ENCODE data around the gene FBXL7. TPM values are rescaled to one million over a fixed set of nuclear protein-coding genes. Genes with fewer than 3 reads are reported as not detected.

FBXL7 gene
- total and polyA plus RNA-seq, 2 of the 8 experiments (the other 6 are each of a cell fraction or from before 2014, with no cell fraction given), result 17.7 to 17.8 TPM

DNA sequence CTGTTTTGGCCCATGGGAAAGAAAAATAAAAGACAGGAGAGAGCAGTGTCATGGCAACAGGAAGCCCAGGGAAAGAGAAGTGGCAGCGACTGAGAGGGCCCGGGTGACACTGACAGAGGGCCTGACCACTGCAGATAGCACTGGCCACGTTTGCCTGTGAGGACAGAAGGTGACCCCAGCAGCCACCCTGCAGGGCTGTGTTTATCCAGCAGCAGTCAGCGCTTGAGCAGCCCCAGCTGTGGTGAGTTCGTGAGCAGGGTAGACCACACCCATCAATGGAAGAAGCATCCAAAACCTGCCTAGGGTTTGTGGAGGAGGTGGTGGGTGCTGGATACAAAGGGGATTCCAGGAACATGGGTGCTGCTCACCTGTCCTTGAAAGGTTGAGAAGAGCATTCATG is 457.1 kb downstream of the FBXL7 start:
- Histone ChIP-seq H3K4me3 (ENCODE audit: extremely low read depth in 1 of 4, insufficient read depth in 2 of 4, low read depth in 3 of 4, low read length in 4 of 4) (no peak overlapping the region), H2BK120ac (replicated peaks; ENCODE audit: low read depth, low read length) (no peak overlapping the region), H4K5ac (ENCODE audit: insufficient read length, low read depth, low read length) (no peak overlapping the region), H3K14ac (ENCODE audit: insufficient read length) (no peak overlapping the region), H3K18ac (ENCODE audit: extremely low read depth, low read length) (no peak overlapping the region), H2BK12ac (ENCODE audit: low read depth, low read length) (no peak overlapping the region), H2BK15ac (ENCODE audit: low read length) (no peak overlapping the region), H3K79me2 (ENCODE audit: control insufficient read depth in 1 of 2, insufficient read depth in 2 of 2, low read length in 2 of 2) (no peaks in the 10 kb centered on the region), H2BK5ac (ENCODE audit: low read depth, low read length) (no peak overlapping the region), H2BK20ac (ENCODE audit: low read length) (no peak overlapping the region), H4K20me1 (replicated peaks in 1 of 2; ENCODE audit: control insufficient read depth in 1 of 2, insufficient read depth in 2 of 2, low read length in 2 of 2) (no peaks in the 10 kb centered on the region), H3K56ac (replicated peaks; ENCODE audit: insufficient read length, low read depth, low read length) (no peak overlapping the region), H2AK5ac (ENCODE audit: low read depth, low read length) (no peak overlapping the region), H3K9me3 (ENCODE audit: insufficient read depth in 2 of 2, low read depth in 1 of 2, low read length in 1 of 2) (no peaks in the 10 kb centered on the region), H4K8ac (ENCODE audit: extremely low read depth, insufficient read depth, low read length) (no peak overlapping the region), H3K4ac (replicated peaks; ENCODE audit: insufficient read length, low read depth, low read length) (no peak overlapping the region), H4K91ac (replicated peaks; ENCODE audit: insufficient read length, low read length) (no peak overlapping the region), H3K23me2 (ENCODE audit: low read depth, low read length) (no peaks in the 10 kb centered on the region), H3K9ac (replicated peaks in 1 of 4; ENCODE audit: extremely low read depth in 1 of 4, low read depth in 3 of 4, low read length in 3 of 4) (no peak overlapping the region), H3K4me2 (ENCODE audit: insufficient read depth in 1 of 2, low read depth in 2 of 2, low read length in 2 of 2) (no peak overlapping the region), H2AFZ (ENCODE audit: low read length) (no peak overlapping the region), H3K23ac (ENCODE audit: insufficient read length) (no peak overlapping the region), H3K79me1 (ENCODE audit: low read depth, low read length) (no peaks in the 10 kb centered on the region), H3K27me3 (replicated peaks in 1 of 4; ENCODE audit: control insufficient read depth in 3 of 4, extremely low read depth in 1 of 4, insufficient read depth in 3 of 4, low read length in 3 of 4) (no peaks in the 10 kb centered on the region), H3K36me3 (ENCODE audit: control insufficient read depth in 2 of 4, insufficient read depth in 4 of 4, low read length in 3 of 4) (no peaks in the 10 kb centered on the region), H3K27ac (ENCODE audit: low read depth, low read length) (no peak overlapping the region), H3K4me1 (replicated peaks in 1 of 4; ENCODE audit: control insufficient read depth in 3 of 4, insufficient read depth in 4 of 4, low read length in 3 of 4) (no peaks in the 10 kb centered on the region)
- CTCF ChIA-PET (ENCODE audit: partially characterized antibody), result no interaction called here
- DNase-seq (ENCODE audit: low read depth in 1 of 2, low spot score in 2 of 2) (no peak), FAIRE-seq (no peak)
- POLR2A ChIA-PET (ENCODE audit: partially characterized antibody), result no interaction called here
- WGBS, 2 experiments (ENCODE audit: extremely low coverage in 1 of 2, insufficient coverage in 1 of 2, insufficient read length in 1 of 2, insufficient replicate concordance in 2 of 2, low coverage in 1 of 2, low lambda C conversion rate in 2 of 2, missing lambda C conversion rate in 1 of 2), result 84% methylated on average over 5 of the region's 5 CpGs; no CpG with 5 or more reads in 1 of the 2 experiments
- TF ChIP-seq CBX8 (IDR thresholded peaks at IDR 0.05; ENCODE audit: borderline replicate concordance, low read depth, low read length) (no peak), CBX5 (IDR thresholded peaks at IDR 0.05; ENCODE audit: low read depth, low read length) (no peak), SUZ12 (IDR thresholded peaks at IDR 0.05; ENCODE audit: low read length) (no peak), TCF12 (IDR thresholded peaks at IDR 0.05; ENCODE audit: low read depth, low read length) (no peak), EP300 (IDR thresholded peaks at IDR 0.05; ENCODE audit: borderline replicate concordance in 1 of 2, low read depth in 2 of 2, low read length in 2 of 2) (no peak)

Measured in H1 (cell line).